Activated CD4-positive, alpha-beta T cell treated with anti-CD3 and anti-CD28 coated beads for 36 hours (primary cell): ENCODE results near the gene PDE6C. TPM values are rescaled to one million over a fixed set of nuclear protein-coding genes. Genes with fewer than 3 reads are reported as not detected.

ENCODE experiments used
- ATAC-seq: fragments of 200-7000 bp; cut with Tn5 transposase; one replicate; pipeline ENCODE4 v1.10.0; 2021; ENCODE audit warnings: mild to moderate bottlenecking, moderate library complexity
- CTCF ChIA-PET: fragments of 350-600 bp; sonication (Branson Sonifier 250); formaldehyde crosslinking; loops from one replicate; lab custom pipeline; 2021; ENCODE audit warnings: antibody characterized with exemption; lab: Charles Lee
- POLR2A ChIA-PET: fragments of 350-600 bp; sonication (Branson Sonifier 250); formaldehyde crosslinking; loops from one replicate; lab custom pipeline; 2021; ENCODE audit warnings: antibody characterized with exemption, inconsistent platforms; lab: Charles Lee
- DNase-seq: peaks from one replicate; pipeline ENCODE4 v3.0.0-alpha.2; 2020
- H3K27ac Mint-ChIP-seq: one replicate; pipeline ENCODE4 v1.8.0; 2021; ENCODE audit warnings: mixed read lengths
- H3K27me3 Mint-ChIP-seq: one replicate; pipeline ENCODE4 v1.8.0; 2021; ENCODE audit warnings: mixed read lengths
- H3K36me3 Mint-ChIP-seq: one replicate; pipeline ENCODE4 v1.8.0; 2021; ENCODE audit warnings: low read depth, mixed read lengths
- H3K4me1 Mint-ChIP-seq: one replicate; pipeline ENCODE4 v1.8.0; 2021; ENCODE audit warnings: mixed read lengths
- H3K4me3 Mint-ChIP-seq: one replicate; pipeline ENCODE4 v1.8.0; 2021; ENCODE audit warnings: mild to moderate bottlenecking, moderate library complexity, mixed read lengths
- H3K9me3 Mint-ChIP-seq: one replicate; pipeline ENCODE4 v1.8.0; 2021; ENCODE audit warnings: low read depth, mixed read lengths
- intact Hi-C, 2 experiments: fragments of 100-400 bp; cut with DNase I in 1 of 2; cut with micrococcal nuclease in 1 of 2; formaldehyde crosslinking; loops; one replicate each; pipeline versions ENCODE4 v1.14.2 to v1.15.1; 2022 to 2024; cut with DNase I, micrococcal nuclease
- total RNA-seq, 2 experiments: library from RNA; stranded (reverse); gene quantifications; one replicate each; pipeline ENCODE4 v1.2.3, GENCODE V29; 2021

PDE6C gene
- total RNA-seq: not detected

DNA sequence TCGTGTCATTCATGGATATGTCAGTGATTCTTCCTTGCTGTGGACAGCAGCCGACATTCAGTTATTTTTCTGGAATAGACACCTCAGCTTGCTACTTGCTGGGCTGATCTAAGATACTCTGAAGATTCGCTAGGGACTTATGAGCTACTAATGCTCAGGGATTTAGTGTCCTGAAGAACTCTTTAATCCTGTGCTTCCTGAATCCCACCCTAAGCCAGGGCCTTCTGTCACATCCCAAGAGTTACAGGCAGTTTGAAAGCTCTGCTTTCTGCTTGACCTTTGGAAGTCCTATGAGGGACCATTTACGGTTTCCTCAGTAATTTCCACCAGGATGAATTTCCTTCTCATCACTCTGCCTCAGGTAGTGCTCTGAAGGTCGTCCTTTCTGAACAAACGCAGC, at the start of gene PDE6C:
TSS of gene PDE6C (plus strand) at position 227 of the 400 bp plus-strand sequence. CDS start 189 bp downstream, outside the sequence.
- Mint-ChIP-seq H3K4me1 (no peaks in the 10 kb centered on the region), H3K27ac (no peak within 1 kb of the TSS), H3K27me3 (peaks cover 6% of the 10 kb centered on the region), H3K4me3 (no peak within 1 kb of the TSS), H3K9me3 (peaks cover 1% of the 10 kb centered on the region), H3K36me3 (no peaks in the 10 kb centered on the region)
- no peak for DNase-seq
- no peak for ATAC-seq
- intact Hi-C loops: no loop called here
- ChIA-PET CTCF (interaction anchor here (0.9 to 1.1 kb wide), 2 partner anchors 31 to 247 kb away, joined by 3 read pairs; no protein-coding TSS in a partner anchor), POLR2A (no interaction called here)

GRCh38 chr10:93565446-93565845, 46.9 kb upstream of the PDE6C start:
- Mint-ChIP-seq H3K27me3 (peaks cover 43% of the 10 kb centered on the region), H3K4me1 (no peaks in the 10 kb centered on the region), H3K36me3 (no peaks in the 10 kb centered on the region), H3K9me3 (no peaks in the 10 kb centered on the region), H3K27ac (no peak overlapping the region), H3K4me3 (no peak overlapping the region)
- intact Hi-C loops: no loop called here
- ATAC-seq: no peak
- ChIA-PET POLR2A (no interaction called here), CTCF (interaction anchor here (0.6 kb wide), 1 partner anchor 78 kb away, joined by 3 read pairs; no protein-coding TSS in a partner anchor)
- no peak for DNase-seq

DNA sequence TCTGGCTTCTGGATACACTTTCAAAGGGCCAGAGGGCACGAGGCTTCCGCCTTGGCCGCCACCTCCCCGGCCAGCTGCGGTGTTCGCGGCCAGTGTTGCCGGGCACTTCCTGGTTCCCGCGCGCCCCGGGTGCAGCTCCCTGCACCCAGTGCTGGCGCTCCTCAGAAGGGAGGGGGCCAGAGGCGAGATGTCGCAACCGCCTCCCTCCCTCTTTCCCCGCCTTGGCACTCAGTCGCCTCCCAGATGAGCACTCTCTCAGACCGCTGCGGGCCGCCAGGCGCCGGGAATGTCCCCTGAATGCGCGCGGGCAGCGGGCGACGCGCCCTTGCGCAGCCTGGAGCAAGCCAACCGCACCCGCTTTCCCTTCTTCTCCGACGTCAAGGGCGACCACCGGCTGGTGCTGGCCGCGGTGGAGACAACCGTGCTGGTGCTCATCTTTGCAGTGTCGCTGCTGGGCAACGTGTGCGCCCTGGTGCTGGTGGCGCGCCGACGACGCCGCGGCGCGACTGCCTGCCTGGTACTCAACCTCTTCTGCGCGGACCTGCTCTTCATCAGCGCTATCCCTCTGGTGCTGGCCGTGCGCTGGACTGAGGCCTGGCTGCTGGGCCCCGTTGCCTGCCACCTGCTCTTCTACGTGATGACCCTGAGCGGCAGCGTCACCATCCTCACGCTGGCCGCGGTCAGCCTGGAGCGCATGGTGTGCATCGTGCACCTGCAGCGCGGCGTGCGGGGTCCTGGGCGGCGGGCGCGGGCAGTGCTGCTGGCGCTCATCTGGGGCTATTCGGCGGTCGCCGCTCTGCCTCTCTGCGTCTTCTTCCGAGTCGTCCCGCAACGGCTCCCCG, 45.7 kb upstream of the PDE6C start, which contains the start of gene FFAR4:
TSS of gene FFAR4 (plus strand) at position 231 of the 842 bp plus-strand sequence. CDS start at position 287, 56 bp downstream.
- POLR2A ChIA-PET: no interaction called here
- H3K27me3 Mint-ChIP-seq: peaks cover 41% of the 10 kb centered on the region
- no peaks in the 10 kb centered on the region for H3K4me1 Mint-ChIP-seq
- intact Hi-C loops: no loop called here
- H3K27ac Mint-ChIP-seq: no peak within 1 kb of the TSS
- no peaks in the 10 kb centered on the region for H3K36me3 Mint-ChIP-seq
- H3K9me3 Mint-ChIP-seq: no peaks in the 10 kb centered on the region
- no peak within 1 kb of the TSS for H3K4me3 Mint-ChIP-seq
- CTCF ChIA-PET: interaction anchor here (0.5 kb wide), 1 partner anchor 29 kb away, joined by 5 read pairs; no protein-coding TSS in a partner anchor
- no peak for DNase-seq
- no peak for ATAC-seq

DNA sequence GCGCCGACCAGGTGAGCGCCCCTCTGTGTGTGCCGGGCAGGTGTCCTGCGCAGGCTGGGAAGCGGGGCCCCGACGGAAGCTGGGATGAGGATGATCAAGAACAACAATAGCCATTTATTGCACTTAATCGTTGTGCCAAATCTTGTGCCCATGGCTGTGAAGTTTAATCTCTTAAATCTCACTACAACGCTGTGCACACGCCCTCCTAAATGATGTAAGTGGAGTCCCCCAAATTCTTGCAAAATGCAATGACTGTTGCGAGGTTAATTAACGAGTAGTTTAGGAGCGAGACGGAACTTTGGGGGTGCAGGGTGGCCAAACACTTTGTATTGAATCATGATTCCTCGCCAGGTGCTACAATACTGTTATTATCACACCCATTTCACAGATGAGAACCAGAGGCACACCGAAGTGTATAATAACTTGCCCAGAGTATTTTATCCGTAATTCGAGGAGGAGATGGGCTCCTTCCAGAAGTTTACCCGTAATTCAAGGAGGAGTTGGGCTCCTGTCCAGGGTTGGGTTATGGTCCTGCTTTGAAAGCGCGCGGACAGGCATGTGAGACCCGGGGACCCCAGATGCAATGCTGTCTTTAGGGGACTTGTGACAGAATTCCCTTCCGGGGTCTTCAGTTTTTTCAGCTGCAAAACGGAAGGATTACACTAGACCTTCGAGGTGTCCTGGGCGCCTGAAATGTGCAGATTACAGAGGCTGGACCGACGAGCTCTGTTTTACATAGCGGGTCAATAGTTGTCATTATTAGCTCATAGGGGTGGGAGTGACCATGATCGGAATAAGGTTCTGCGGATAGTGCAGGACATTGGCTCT, 44.8 kb upstream of the PDE6C start:
- ATAC-seq: no peak
- CTCF ChIA-PET: no interaction called here

DNA sequence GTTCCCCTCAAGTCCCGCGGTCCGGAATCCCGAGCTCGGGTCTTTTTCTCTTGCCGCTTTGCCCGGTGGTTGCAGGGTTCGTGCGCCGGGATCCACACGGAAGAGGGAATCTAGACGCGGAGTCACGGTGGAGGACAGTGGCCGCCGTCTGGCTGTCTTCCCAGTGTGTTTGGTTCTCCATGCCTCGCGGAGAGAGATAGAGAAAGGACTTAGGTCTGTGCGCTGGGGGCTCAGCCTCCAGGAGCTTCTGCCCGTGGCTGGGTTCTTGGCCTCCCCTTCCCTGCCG, 44.3 kb upstream of the PDE6C start:
- ATAC-seq (no peak), DNase-seq (no peak)
- CTCF ChIA-PET: interaction anchor here (0.9 kb wide), 1 partner anchor 16 kb away, joined by 3 read pairs; no protein-coding TSS in a partner anchor
- no peak overlapping the region for H3K4me3 Mint-ChIP-seq
- H3K4me1 Mint-ChIP-seq: no peaks in the 10 kb centered on the region
- peaks cover 48% of the 10 kb centered on the region for H3K27me3 Mint-ChIP-seq
- H3K9me3 Mint-ChIP-seq: no peaks in the 10 kb centered on the region
- H3K27ac Mint-ChIP-seq: no peak overlapping the region
- no peaks in the 10 kb centered on the region for H3K36me3 Mint-ChIP-seq
- POLR2A ChIA-PET: no interaction called here
- intact Hi-C loops: no loop called here

More for the DNA sequence above, 44.8 kb upstream of the PDE6C start:
- H3K9me3 Mint-ChIP-seq: no peaks in the 10 kb centered on the region
- peaks cover 46% of the 10 kb centered on the region for H3K27me3 Mint-ChIP-seq
- no peak for DNase-seq
- H3K4me3 Mint-ChIP-seq: no peak overlapping the region
- POLR2A ChIA-PET: no interaction called here
- intact Hi-C loops: no loop called here
- no peaks in the 10 kb centered on the region for H3K36me3 Mint-ChIP-seq
- no peak overlapping the region for H3K27ac Mint-ChIP-seq
- H3K4me1 Mint-ChIP-seq: no peaks in the 10 kb centered on the region

GRCh38 chr10:93570383-93570782, 42.0 kb upstream of the PDE6C start:
- DNase-seq (no peak), ATAC-seq (no peak)
- ChIA-PET POLR2A (no interaction called here), CTCF (no interaction called here)
- intact Hi-C loops: no loop called here
- Mint-ChIP-seq H3K27ac (no peak overlapping the region), H3K4me3 (no peak overlapping the region), H3K27me3 (peaks cover 44% of the 10 kb centered on the region), H3K4me1 (peaks cover 5% of the 10 kb centered on the region), H3K9me3 (no peaks in the 10 kb centered on the region), H3K36me3 (no peaks in the 10 kb centered on the region)

DNA sequence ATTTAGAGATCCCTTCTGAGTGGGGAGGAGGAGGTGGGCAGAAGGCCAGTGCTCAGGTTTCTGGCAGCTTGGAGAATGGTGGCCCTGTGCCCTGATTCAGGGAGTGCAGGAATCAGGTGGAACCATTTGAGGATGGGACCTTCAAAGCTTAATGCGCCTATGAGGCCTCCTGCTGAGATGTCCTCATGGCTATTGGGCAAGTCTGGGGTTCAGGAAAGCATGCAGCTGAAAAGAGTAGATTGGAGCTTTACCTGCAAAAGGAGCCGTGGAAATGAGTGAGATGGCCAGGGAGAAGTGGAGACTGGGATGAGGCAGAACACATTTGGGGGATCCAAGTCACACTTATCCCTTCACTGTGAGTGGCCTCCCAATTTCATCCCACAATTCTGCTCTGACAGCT, 39.7 kb upstream of the PDE6C start:
- Mint-ChIP-seq H3K4me1 (peaks cover 5% of the 10 kb centered on the region), H3K36me3 (no peaks in the 10 kb centered on the region), H3K4me3 (no peak overlapping the region), H3K27me3 (peaks cover 36% of the 10 kb centered on the region), H3K27ac (no peak overlapping the region), H3K9me3 (no peaks in the 10 kb centered on the region)
- intact Hi-C loops: no loop called here
- DNase-seq (no peak), ATAC-seq (no peak)
- ChIA-PET POLR2A (no interaction called here), CTCF (no interaction called here)

GRCh38 chr10:93573051-93573909, 39.1 kb upstream of the PDE6C start:
- Mint-ChIP-seq H3K36me3 (no peaks in the 10 kb centered on the region), H3K4me1 (peaks cover 5% of the 10 kb centered on the region), H3K9me3 (no peaks in the 10 kb centered on the region), H3K27ac (no peak overlapping the region), H3K4me3 (no peak overlapping the region), H3K27me3 (peaks cover 33% of the 10 kb centered on the region)
- no peak for DNase-seq
- no peak for ATAC-seq
- CTCF ChIA-PET: no interaction called here
- POLR2A ChIA-PET: no interaction called here
- intact Hi-C loops: no loop called here

GRCh38 chr10:93573924-93574323, 38.4 kb upstream of the PDE6C start:
- POLR2A ChIA-PET: no interaction called here
- Mint-ChIP-seq H3K36me3 (no peaks in the 10 kb centered on the region), H3K4me1 (peaks cover 5% of the 10 kb centered on the region), H3K4me3 (no peak overlapping the region), H3K27me3 (peaks cover 31% of the 10 kb centered on the region), H3K27ac (no peak overlapping the region), H3K9me3 (no peaks in the 10 kb centered on the region)
- CTCF ChIA-PET: no interaction called here
- intact Hi-C loops: no loop called here
- ATAC-seq: no peak
- DNase-seq: no peak

- Mint-ChIP-seq H3K4me3 (no peak overlapping the region), H3K36me3 (no peaks in the 10 kb centered on the region), H3K27ac (no peak overlapping the region), H3K9me3 (peaks cover 8% of the 10 kb centered on the region), H3K27me3 (peaks cover 31% of the 10 kb centered on the region), H3K4me1 (peaks cover 5% of the 10 kb centered on the region)
- ATAC-seq (no peak), DNase-seq (no peak)
- ChIA-PET CTCF (interaction anchor here (1.0 kb wide), 1 partner anchor 22 kb away, joined by 3 read pairs; no protein-coding TSS in a partner anchor), POLR2A (no interaction called here)
- intact Hi-C loops: no loop called here
Observed at GRCh38 chr10:93576888-93577287, 35.4 kb upstream of the PDE6C start.

GRCh38 chr10:93577565-93577964, 34.8 kb upstream of the PDE6C start:
- H3K27ac Mint-ChIP-seq: no peak overlapping the region
- intact Hi-C loops: no loop called here
- DNase-seq (no peak), ATAC-seq (no peak)
- no peak overlapping the region for H3K4me3 Mint-ChIP-seq
- peaks cover 5% of the 10 kb centered on the region for H3K4me1 Mint-ChIP-seq
- H3K9me3 Mint-ChIP-seq: peaks cover 8% of the 10 kb centered on the region
- POLR2A ChIA-PET: no interaction called here
- H3K36me3 Mint-ChIP-seq: no peaks in the 10 kb centered on the region
- peaks cover 27% of the 10 kb centered on the region for H3K27me3 Mint-ChIP-seq
- CTCF ChIA-PET: no interaction called here
